Liver (tissue), 9 donors: ENCODE data around the gene SEMA4B. TPM values are rescaled to one million over a fixed set of nuclear protein-coding genes. Genes with fewer than 3 reads are reported as not detected.

Experiments
- DNase-seq: peaks from one replicate; pipeline ENCODE4 v3.0.0-alpha.2; 2017; ENCODE audit warnings: low spot score
- H3K27ac ChIP-seq, 2 donors: one replicate each; pipeline ENCODE4 v1.7.0; 2013; ENCODE audit warnings: inconsistent platforms in 2 of 2, low read length in 2 of 2, control low read depth in 1 of 2, low read depth in 1 of 2, mild to moderate bottlenecking in 1 of 2
- H3K27me3 ChIP-seq, 4 donors: one replicate each; pipeline versions ENCODE4 v1.6.1 to v1.7.0; 2013; ENCODE audit warnings: low read length in 3 of 4, inconsistent platforms in 1 of 4, mild to moderate bottlenecking in 1 of 4, moderate library complexity in 1 of 4; ENCODE audit not compliant: control insufficient read depth in 4 of 4, insufficient read depth in 4 of 4
- H3K36me3 ChIP-seq, 4 donors: one replicate each; pipeline versions ENCODE4 v1.6.1 to v1.7.0; 2013; ENCODE audit warnings: low read length in 3 of 4, mild to moderate bottlenecking in 3 of 4, low read depth in 1 of 4, moderate library complexity in 1 of 4; ENCODE audit not compliant: control insufficient read depth in 4 of 4, insufficient read depth in 3 of 4
- H3K4me1 ChIP-seq, 4 donors: one replicate each; pipeline versions ENCODE4 v1.6.1 to v1.7.0; 2013; ENCODE audit warnings: low read length in 3 of 4, mild to moderate bottlenecking in 3 of 4, moderate library complexity in 1 of 4; ENCODE audit not compliant: control insufficient read depth in 4 of 4, insufficient read depth in 4 of 4
- H3K4me3 ChIP-seq, 3 donors: one replicate each; pipeline versions ENCODE4 v1.6.1 to v1.7.0; 2013; ENCODE audit warnings: low read length in 3 of 3, control low read depth in 1 of 3, low read depth in 1 of 3, mild to moderate bottlenecking in 1 of 3
- H3K9ac ChIP-seq, 2 donors: one replicate each; pipeline ENCODE4 v1.7.0; 2013; ENCODE audit warnings: low read length in 2 of 2, mild to moderate bottlenecking in 2 of 2, moderate library complexity in 2 of 2, control low read depth in 1 of 2, low read depth in 1 of 2
- H3K9me3 ChIP-seq, 4 donors: one replicate each; pipeline versions ENCODE4 v1.6.1 to v1.7.0; 2013; ENCODE audit warnings: low read length in 3 of 4; ENCODE audit not compliant: control insufficient read depth in 4 of 4
- CTCF ChIP-seq: fragments of 150-350 bp; IDR thresholded peaks from 2 replicates; pipeline ENCODE4 v1.5.1; 2017; ENCODE audit warnings: improper control_type of control experiment, low read depth, low read length; ENCODE audit not compliant: missing input control
- EGR1 ChIP-seq, 2 donors: IDR thresholded peaks; 2 replicates each; pipeline ENCODE4 v1.6.1; 2016 to 2018; ENCODE audit warnings: antibody characterized with exemption in 2 of 2, low read depth in 2 of 2
- FOXA1 ChIP-seq: IDR thresholded peaks from 2 replicates; pipeline ENCODE4 v1.6.1; 2016; ENCODE audit warnings: antibody characterized with exemption
- FOXA2 ChIP-seq: IDR thresholded peaks from 2 replicates; pipeline ENCODE4 v1.6.1; 2016; ENCODE audit warnings: antibody characterized with exemption
- GABPA ChIP-seq, 2 donors: IDR thresholded peaks in 1 of 2; conservative IDR thresholded peaks in 1 of 2; 2 replicates each; pipeline ENCODE4 v1.6.1; 2016; ENCODE audit warnings: antibody characterized with exemption in 2 of 2, mild to moderate bottlenecking in 1 of 2, moderate library complexity in 1 of 2
- HNF4A ChIP-seq, 2 donors: conservative IDR thresholded peaks; 2 replicates each; pipeline ENCODE4 v1.6.1; 2016; ENCODE audit warnings: antibody characterized with exemption in 2 of 2, mild to moderate bottlenecking in 2 of 2
- HNF4G ChIP-seq: IDR thresholded peaks from 2 replicates; pipeline ENCODE4 v1.6.1; 2016; ENCODE audit warnings: antibody characterized with exemption
- JUND ChIP-seq, 2 donors: IDR thresholded peaks; 2 replicates each; pipeline ENCODE4 v1.6.1; 2016; ENCODE audit warnings: antibody characterized with exemption in 2 of 2
- MAX ChIP-seq: IDR thresholded peaks from 2 replicates; pipeline ENCODE4 v1.6.1; 2016; ENCODE audit warnings: antibody characterized with exemption
- NR2F2 ChIP-seq: IDR thresholded peaks from 2 replicates; pipeline ENCODE4 v1.6.1; 2016; ENCODE audit warnings: antibody characterized with exemption
- RAD21 ChIP-seq, 2 donors: IDR thresholded peaks; 2 replicates each; pipeline ENCODE4 v1.6.1; 2016; ENCODE audit warnings: antibody characterized with exemption in 2 of 2, mild to moderate bottlenecking in 2 of 2
- REST ChIP-seq: IDR thresholded peaks from 2 replicates; pipeline ENCODE4 v1.6.1; 2016; ENCODE audit warnings: antibody characterized with exemption, mild to moderate bottlenecking
- RXRA ChIP-seq, 2 donors: IDR thresholded peaks; 2 replicates each; pipeline ENCODE4 v1.6.1; 2017 to 2018; ENCODE audit warnings: antibody characterized with exemption in 2 of 2, mild to moderate bottlenecking in 1 of 2
- SP1 ChIP-seq: IDR thresholded peaks from 2 replicates; pipeline ENCODE4 v1.6.1; 2018; ENCODE audit warnings: antibody characterized with exemption, mild to moderate bottlenecking
- TAF1 ChIP-seq: conservative IDR thresholded peaks from 2 replicates; pipeline ENCODE4 v1.6.1; 2016; ENCODE audit warnings: antibody characterized with exemption, mild to moderate bottlenecking
- YY1 ChIP-seq: IDR thresholded peaks from 2 replicates; pipeline ENCODE4 v1.6.1; 2016; ENCODE audit warnings: antibody characterized with exemption, mild to moderate bottlenecking
- WGBS: extraction: QIAGEN DNeasy Blood & Tissue Kit; methylation state at CpG from one replicate; pipeline ENCODE4 v1.1.7; 2013; 5-methylcytosine and 5-hydroxymethylcytosine counted together
- polyA plus RNA-seq, 2 donors: library from polyadenylated mRNA; stranded (reverse) in 1 of 2; unstranded in 1 of 2; fragments of 200-250 nt in 1 of 2; fragments of >200 nt in 1 of 2; fragmentation: Nextera tagmentation in 1 of 2; extraction: Ambion mirVana in 1 of 2; gene quantifications; one replicate each; pipeline versions ENCODE4 v1.2.1 to v1.2.3, GENCODE V29; 2013 to 2015
- total RNA-seq, 2 donors: library from RNA; depleted of rRNA; stranded (reverse); fragments of >200 nt; gene quantifications; one replicate each; pipeline ENCODE4 v1.2.3, GENCODE V29; 2014
- donor health status: healthy.
- donor health status: healthy.
- donor health status: healthy.
- donor health status: healthy.
- donor health status: healthy.

Gene SEMA4B
- total and polyA plus RNA-seq, 4 donors = 14.3 to 52.2 (median 27.0) TPM

- TF ChIP-seq REST = no peak
- TF ChIP-seq TAF1 = no peak
- no peak for TF ChIP-seq YY1
These were observed 4.8 kb downstream of the SEMA4B start (continued) for GRCh38 chr15:90205886-90206285.

- Histone ChIP-seq H3K27ac (no peak overlapping the region), H3K9me3 (no peaks in the 10 kb centered on the region), H3K4me3 (no peak overlapping the region), H3K4me1 (peaks cover 13 to 56% (median 40%) of the 10 kb centered on the region in 4 donors), H3K9ac (no peak overlapping the region), H3K27me3 (no peaks in the 10 kb centered on the region), H3K36me3 (peaks cover 0 to 24% (median 3%) of the 10 kb centered on the region in 4 donors)
- peak in 1 of 2 donors; percentile 34 for TF ChIP-seq RAD21 (IDR thresholded peaks at IDR 0.05)
- TF ChIP-seq FOXA2 = no peak
- TF ChIP-seq HNF4G = no peak
- peak; percentile 87 for TF ChIP-seq YY1
- no peak for TF ChIP-seq NR2F2
- no peak for TF ChIP-seq TAF1
- no peak for TF ChIP-seq JUND (IDR thresholded peaks at IDR 0.05)
- TF ChIP-seq EGR1 (IDR thresholded peaks at IDR 0.05; ENCODE audit: low read depth in 2 of 2) = peak in 1 of 2 donors; percentile 29
- peak; percentile 22 for TF ChIP-seq SP1
- TF ChIP-seq GABPA (IDR thresholded peaks at IDR 0.05 in 1 of 2, conservative IDR thresholded peaks at IDR 0.05 in 1 of 2) = no peak
- peak; percentile 21 to 25 for TF ChIP-seq HNF4A (conservative IDR thresholded peaks at IDR 0.05)
- no peak for TF ChIP-seq REST
- TF ChIP-seq FOXA1 = no peak
- peak; percentile 38 to 47 for TF ChIP-seq RXRA (IDR thresholded peaks at IDR 0.05)
- WGBS = 72% methylated on average over 6 of the region's 6 CpGs
- DNase-seq = no peak
These were observed 6.1 kb downstream of the SEMA4B start for GRCh38 chr15:90207252-90207651.

- Histone ChIP-seq H3K27ac (no peak overlapping the region), H3K36me3 (peaks cover 0 to 20% (median 1%) of the 10 kb centered on the region in 4 donors), H3K27me3 (no peaks in the 10 kb centered on the region), H3K9ac (no peak overlapping the region), H3K9me3 (no peaks in the 10 kb centered on the region), H3K4me1 (peaks cover 10 to 60% (median 40%) of the 10 kb centered on the region in 4 donors), H3K4me3 (no peak overlapping the region)
- TF ChIP-seq RXRA (IDR thresholded peaks at IDR 0.05) = no peak
- no peak for TF ChIP-seq FOXA1
- TF ChIP-seq EGR1 (IDR thresholded peaks at IDR 0.05; ENCODE audit: low read depth in 2 of 2) = no peak
- no peak for TF ChIP-seq CTCF
- no peak for TF ChIP-seq MAX
- TF ChIP-seq YY1 = no peak
- TF ChIP-seq REST = no peak
- DNase-seq = no peak
- WGBS = 84% methylated on average over 6 of the region's 6 CpGs
These were observed 7.2 kb downstream of the SEMA4B start for GRCh38 chr15:90208356-90208755.
